K562 (cell line): ENCODE measurements around the gene RUNX1. TPM values are rescaled to one million over a fixed set of nuclear protein-coding genes. Genes with fewer than 3 reads are reported as not detected.

Source experiments
- ARHGAP35 ChIP-seq: fragments of 450-650 bp; IDR thresholded peaks from 2 replicates; pipeline ENCODE4 v1.6.1; 2018; ENCODE audit not compliant: partially characterized antibody
- CBX3 ChIP-seq, 2 experiments: IDR thresholded peaks; 1 replicate in 1 of 2; 2 replicates in 1 of 2; pipeline ENCODE4 v1.6.1; 2012; ENCODE audit warnings: inconsistent platforms in 2 of 2, low read length in 2 of 2, borderline replicate concordance in 1 of 2, control low read depth in 1 of 2
- GTF2F1 ChIP-seq: IDR thresholded peaks from 2 replicates; pipeline ENCODE4 v1.6.1; 2011; ENCODE audit warnings: low read depth, low read length, improper control_type of control experiment
- IFI16 ChIP-seq: fragments of 250-450 bp; sonication (Bioruptor Pico); IDR thresholded peaks from 2 replicates; pipeline ENCODE4 v2.1.2; 2022; ENCODE audit warnings: mild to moderate bottlenecking, inconsistent platforms
- L3MBTL2 ChIP-seq: fragments of 450-650 bp; IDR thresholded peaks from 2 replicates; pipeline ENCODE4 v1.6.1; 2016; ENCODE audit warnings: mild to moderate bottlenecking, moderate library complexity
- MED1 ChIP-seq: sonication (generic); formaldehyde crosslinking; IDR thresholded peaks from 2 replicates; pipeline ENCODE4 v1.8.1; 2023; ENCODE audit warnings: missing genetic modification reagents, borderline replicate concordance
- MTA2 ChIP-seq: fragments of 450-650 bp; IDR thresholded peaks from 2 replicates; pipeline ENCODE4 v1.6.1; 2016; ENCODE audit warnings: low read depth
- SRF ChIP-seq, 2 experiments: fragments of 250-450, 450-650 bp in 1 of 2; sonication (Bioruptor Pico) in 1 of 2; sonication (generic) in 1 of 2; formaldehyde crosslinking; IDR thresholded peaks; 2 replicates each; pipeline versions ENCODE4 v1.5.0 to v1.5.1; 2020 to 2022; ENCODE audit warnings: mild to moderate bottlenecking in 1 of 2, missing genetic modification reagents in 1 of 2
- TCF7L2 ChIP-seq: fragments of 150-350 bp; IDR thresholded peaks from 2 replicates; pipeline ENCODE4 v1.6.1; 2016; ENCODE audit warnings: low read depth, mild to moderate bottlenecking, low read length, moderate library complexity
- ZBTB1 ChIP-seq: sonication (generic); formaldehyde crosslinking; IDR thresholded peaks from 2 replicates; pipeline ENCODE4 v1.8.1; 2023; ENCODE audit warnings: missing genetic modification reagents, low read depth, mild to moderate bottlenecking, borderline replicate concordance
- ZBTB7A ChIP-seq: IDR thresholded peaks from 2 replicates; pipeline ENCODE4 v1.6.1; 2011; ENCODE audit warnings: low read depth, mild to moderate bottlenecking, low read length, moderate library complexity, borderline replicate concordance; ENCODE audit not compliant: control insufficient read depth
- polyA plus RNA-seq, 8 experiments: library from polyadenylated mRNA; depleted of rRNA in 4 of 8; stranded (reverse) in 5 of 8; unstranded in 3 of 8; fragments of >200 nt; fragmentation: Nextera tagmentation in 2 of 8; fragmentation: Illumina TruSeq in 1 of 8; extraction: Ambion mirVana in 2 of 8; extraction: Trizol in 1 of 8; gene quantifications; 2 replicates each; pipeline versions ENCODE4 v1.2.1 to v1.2.3, GENCODE V29; 2011 to 2014; ENCODE audit warnings: inconsistent platforms in 1 of 8, missing spikeins in 1 of 8
- total RNA-seq, 7 experiments: library from RNA; depleted of rRNA in 6 of 7; stranded (reverse); fragments of >200 nt in 6 of 7; fragmentation: Illumina TruSeq in 2 of 7; extraction: Trizol in 2 of 7; gene quantifications; 2 replicates each; pipeline versions ENCODE4 v1.2.1 to v1.2.3, GENCODE V29; 2011 to 2021; ENCODE audit warnings: low replicate concordance in 1 of 7
- TF ChIP-seq, protein P1 (sequence below): IDR thresholded peaks from 2 replicates; pipeline ENCODE4 v1.6.1; 2016; ENCODE audit warnings: missing genetic modification characterization, missing compliant biosample characterization
- TF ChIP-seq, protein P2 (sequence below): fragments of 450-650 bp; IDR thresholded peaks from 2 replicates; pipeline ENCODE4 v1.6.1; 2018; ENCODE audit not compliant: partially characterized antibody
- TF ChIP-seq, protein P3 (sequence below): sonication (generic); formaldehyde crosslinking; IDR thresholded peaks from 2 replicates; pipeline ENCODE4 v1.8.0; 2022; ENCODE audit warnings: missing genetic modification reagents, mild to moderate bottlenecking, moderate library complexity, borderline replicate concordance

The RUNX1 gene
- total and polyA plus RNA-seq, 9 of the 15 experiments (the other 6 are each of a cell fraction or from before 2014, with no cell fraction given), result 2.2 to 68.6 (median 17.8) TPM

DNA sequence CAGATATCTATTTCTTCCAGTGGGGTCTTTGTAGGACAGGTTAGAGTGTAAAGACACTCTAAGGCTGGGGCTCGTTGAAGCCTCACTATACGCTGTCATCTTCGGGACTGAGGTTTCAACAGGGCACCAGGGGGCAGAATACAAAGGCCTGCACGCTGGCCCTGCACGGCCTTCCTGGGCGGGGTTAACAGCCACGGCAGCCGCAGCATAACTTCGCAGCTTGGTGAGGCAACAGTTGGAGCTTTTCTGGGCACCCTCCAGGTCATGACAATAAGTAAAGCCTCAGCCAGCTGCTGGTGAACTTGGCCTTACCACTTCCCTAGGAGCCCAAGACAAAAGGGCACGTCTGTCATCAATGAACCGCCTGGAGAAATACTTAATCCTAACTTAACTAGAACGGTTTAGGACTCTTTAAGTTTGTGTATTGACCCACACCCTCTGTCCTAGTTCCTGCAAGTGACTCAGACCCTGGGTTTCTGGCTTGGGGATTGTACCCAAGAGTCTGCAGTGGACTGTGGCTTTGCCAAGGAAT is 2.3 kb upstream of the RUNX1 start (continued):
- TF ChIP-seq, protein P1, sequence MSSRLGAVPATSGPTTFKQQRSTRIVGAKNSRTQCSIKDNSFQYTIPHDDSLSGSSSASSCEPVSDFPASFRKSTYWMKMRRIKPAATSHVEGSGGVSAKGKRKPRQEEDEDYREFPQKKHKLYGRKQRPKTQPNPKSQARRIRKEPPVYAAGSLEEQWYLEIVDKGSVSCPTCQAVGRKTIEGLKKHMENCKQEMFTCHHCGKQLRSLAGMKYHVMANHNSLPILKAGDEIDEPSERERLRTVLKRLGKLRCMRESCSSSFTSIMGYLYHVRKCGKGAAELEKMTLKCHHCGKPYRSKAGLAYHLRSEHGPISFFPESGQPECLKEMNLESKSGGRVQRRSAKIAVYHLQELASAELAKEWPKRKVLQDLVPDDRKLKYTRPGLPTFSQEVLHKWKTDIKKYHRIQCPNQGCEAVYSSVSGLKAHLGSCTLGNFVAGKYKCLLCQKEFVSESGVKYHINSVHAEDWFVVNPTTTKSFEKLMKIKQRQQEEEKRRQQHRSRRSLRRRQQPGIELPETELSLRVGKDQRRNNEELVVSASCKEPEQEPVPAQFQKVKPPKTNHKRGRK (tag), result no peak
- TF ChIP-seq CBX3 (IDR thresholded peaks at IDR 0.05; ENCODE audit: borderline replicate concordance in 1 of 2, low read length in 2 of 2) (peak in 1 of 2 experiments; percentile 84; a peak in 2 of 3 replicates), TCF7L2 (no peak), ZBTB1 (CRISPR knock-in tag) (no peak), ZBTB7A (no peak; the same call in 1 of the 2 replicates), L3MBTL2 (peak; percentile 95), IFI16 (no peak), SRF (CRISPR knock-in tag; IDR thresholded peaks at IDR 0.05) (0 out of 4 replicates have a peak, but pooled peaks of 1 of the 2 experiments have one; percentile 31), MED1 (CRISPR knock-in tag) (no peak), ARHGAP35 (no peak), GTF2F1 (no peak), MTA2 (no peak)
- TF ChIP-seq, protein P2, sequence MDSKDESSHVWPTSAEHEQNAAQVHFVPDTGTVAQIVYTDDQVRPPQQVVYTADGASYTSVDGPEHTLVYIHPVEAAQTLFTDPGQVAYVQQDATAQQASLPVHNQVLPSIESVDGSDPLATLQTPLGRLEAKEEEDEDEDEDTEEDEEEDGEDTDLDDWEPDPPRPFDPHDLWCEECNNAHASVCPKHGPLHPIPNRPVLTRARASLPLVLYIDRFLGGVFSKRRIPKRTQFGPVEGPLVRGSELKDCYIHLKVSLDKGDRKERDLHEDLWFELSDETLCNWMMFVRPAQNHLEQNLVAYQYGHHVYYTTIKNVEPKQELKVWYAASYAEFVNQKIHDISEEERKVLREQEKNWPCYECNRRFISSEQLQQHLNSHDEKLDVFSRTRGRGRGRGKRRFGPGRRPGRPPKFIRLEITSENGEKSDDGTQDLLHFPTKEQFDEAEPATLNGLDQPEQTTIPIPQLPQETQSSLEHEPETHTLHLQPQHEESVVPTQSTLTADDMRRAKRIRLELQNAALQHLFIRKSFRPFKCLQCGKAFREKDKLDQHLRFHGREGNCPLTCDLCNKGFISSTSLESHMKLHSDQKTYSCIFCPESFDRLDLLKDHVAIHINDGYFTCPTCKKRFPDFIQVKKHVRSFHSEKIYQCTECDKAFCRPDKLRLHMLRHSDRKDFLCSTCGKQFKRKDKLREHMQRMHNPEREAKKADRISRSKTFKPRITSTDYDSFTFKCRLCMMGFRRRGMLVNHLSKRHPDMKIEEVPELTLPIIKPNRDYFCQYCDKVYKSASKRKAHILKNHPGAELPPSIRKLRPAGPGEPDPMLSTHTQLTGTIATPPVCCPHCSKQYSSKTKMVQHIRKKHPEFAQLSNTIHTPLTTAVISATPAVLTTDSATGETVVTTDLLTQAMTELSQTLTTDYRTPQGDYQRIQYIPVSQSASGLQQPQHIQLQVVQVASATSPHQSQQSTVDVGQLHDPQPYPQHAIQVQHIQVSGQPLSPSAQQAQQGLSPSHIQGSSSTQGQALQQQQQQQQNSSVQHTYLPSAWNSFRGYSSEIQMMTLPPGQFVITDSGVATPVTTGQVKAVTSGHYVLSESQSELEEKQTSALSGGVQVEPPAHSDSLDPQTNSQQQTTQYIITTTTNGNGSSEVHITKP, result no peak
- TF ChIP-seq, protein P3, sequence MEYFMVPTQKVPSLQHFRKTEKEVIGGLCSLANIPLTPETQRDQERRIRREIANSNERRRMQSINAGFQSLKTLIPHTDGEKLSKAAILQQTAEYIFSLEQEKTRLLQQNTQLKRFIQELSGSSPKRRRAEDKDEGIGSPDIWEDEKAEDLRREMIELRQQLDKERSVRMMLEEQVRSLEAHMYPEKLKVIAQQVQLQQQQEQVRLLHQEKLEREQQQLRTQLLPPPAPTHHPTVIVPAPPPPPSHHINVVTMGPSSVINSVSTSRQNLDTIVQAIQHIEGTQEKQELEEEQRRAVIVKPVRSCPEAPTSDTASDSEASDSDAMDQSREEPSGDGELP (CRISPR knock-in tag), result peak; percentile 81
